Measurements from ENCODE around the gene MAP2K7. TPM values are rescaled to one million over a fixed set of nuclear protein-coding genes. Genes with fewer than 3 reads are reported as not detected.

Gene MAP2K7
- total RNA-seq, 2 experiments from 2014 or later, result 34.9 to 35.7 TPM

DNA sequence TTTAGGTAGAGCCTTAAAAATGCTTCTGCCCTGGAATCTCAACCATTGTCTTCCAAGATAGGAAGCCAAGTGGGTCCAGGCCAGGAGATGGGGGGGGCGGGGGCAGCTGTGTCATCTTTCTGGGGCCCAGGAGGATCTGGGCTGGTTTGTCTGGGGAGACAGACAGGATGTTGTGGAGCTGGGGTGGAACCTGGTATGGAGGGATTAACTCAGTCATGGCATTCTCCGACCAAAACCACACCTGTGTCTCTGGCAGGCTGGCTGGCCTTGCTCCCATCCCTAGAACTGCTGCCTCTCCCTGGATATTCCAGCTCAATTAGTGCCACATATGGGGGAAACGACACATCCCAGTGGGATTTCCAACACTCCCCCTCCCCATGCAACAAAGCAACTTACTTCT, 2.7 kb upstream of the MAP2K7 start:
- ChIA-PET CTCF (interaction anchor here (1.3 to 1.6 kb wide), 2 partner anchors 32 to 44 kb away, joined by 5 to 6 read pairs; no protein-coding TSS in a partner anchor), POLR2A (no interaction called here)

DNA sequence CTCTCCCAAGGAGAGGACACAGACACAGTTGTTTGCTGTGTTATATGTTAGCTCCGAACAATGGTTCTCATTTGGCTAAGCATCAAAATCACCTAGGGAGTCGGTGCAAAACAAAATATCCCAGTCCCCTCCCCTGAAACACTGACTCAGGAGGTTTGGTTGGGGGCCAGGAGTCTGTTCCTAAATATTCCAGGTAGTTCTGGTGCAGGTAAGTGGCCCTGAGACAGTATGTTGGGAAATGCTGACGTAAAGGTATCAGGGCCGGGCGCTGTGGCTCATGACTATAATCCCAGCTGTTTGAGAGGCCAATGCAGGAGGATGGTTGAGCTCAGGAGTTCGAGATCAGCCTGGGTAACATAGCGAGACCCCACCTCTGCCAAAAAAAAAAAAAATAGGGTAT, 2.3 kb upstream of the MAP2K7 start:
- POLR2A ChIA-PET, result no interaction called here
- CTCF ChIA-PET, result interaction anchor here (1.3 to 1.6 kb wide), 2 partner anchors 32 to 43 kb away, joined by 5 to 6 read pairs; no protein-coding TSS in a partner anchor

DNA sequence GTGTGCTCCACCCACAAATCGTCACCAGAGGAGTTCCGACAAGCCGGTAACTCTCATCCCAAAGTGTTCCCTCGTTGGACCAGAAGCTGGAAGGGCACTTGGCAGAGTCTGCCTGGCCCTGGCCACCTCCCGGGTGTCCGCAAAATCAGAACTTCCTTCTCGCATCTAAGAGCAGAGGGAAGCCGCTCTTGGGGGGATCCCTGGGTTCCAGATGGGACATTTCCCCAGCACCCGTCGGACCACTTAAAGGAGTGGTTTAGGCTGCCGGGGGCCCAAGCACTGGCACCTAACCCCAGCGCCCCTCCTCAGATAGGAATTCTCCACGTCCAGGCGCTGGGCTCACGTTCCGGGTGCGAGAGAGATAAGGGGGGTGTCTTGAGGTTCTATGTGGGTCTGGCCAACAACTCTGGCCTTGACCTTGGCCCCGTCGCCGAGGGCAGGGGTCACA, 857 bp upstream of the MAP2K7 start:
- ChIA-PET POLR2A (interaction anchor here (0.5 to 1.5 kb wide), 2 partner anchors 18 to 1598 kb away, joined by 3 to 11 read pairs; partner anchors contain the start of gene SNAPC2), CTCF (interaction anchor here (1.0 to 1.6 kb wide), 6 partner anchors 9 to 222 kb away, joined by 3 to 24 read pairs (median 5); partner anchors contain the start of genes SNAPC2, TIMM44 and TRAPPC5)

DNA sequence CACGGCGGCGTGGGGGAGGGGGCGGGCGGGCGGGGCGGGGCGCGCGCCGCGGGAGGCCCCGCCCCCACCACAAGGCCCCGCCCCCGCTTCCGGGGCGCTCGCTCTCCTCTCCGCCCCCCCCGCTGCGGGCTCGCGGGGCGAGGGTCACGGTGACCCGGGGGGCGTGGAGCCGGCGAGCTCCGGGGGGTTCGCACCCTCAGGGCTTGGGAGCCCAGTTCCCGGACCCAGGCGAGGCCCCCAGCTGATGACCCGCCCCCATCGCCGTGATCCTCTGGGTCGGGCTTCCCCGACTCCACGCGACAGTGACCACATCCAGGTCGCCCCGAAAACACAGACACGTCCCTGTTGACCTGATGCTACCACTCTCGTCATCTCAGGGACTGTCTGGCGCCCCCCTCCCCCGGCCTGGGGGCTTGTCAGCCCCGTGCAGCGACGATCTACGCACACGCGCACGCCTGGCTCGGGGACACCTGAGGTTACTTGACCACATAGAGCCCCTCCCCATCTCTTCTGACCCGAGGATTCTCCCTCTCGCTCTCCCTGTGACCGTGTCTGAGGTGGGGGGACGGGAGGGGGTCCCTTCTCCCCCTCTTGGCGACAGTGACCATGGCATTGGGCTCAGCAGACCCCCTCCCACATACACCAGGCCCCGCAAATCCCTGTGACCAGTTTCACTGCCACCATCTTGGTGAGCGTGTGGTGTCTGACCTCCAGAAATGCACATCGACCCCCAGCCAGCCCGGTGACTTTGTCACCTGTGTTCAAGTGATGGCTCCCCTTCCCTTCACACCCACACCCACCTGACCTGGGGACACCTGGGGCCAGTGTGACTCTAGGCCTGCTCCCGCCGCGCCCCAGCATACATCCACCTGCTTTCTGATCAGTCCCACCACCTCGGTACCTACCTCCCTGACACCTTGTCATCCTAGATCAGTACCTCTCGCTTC, 670 bp downstream of the MAP2K7 start:
- ChIA-PET POLR2A (interaction anchor here (1.5 kb wide), 1 partner anchor 16 kb away, joined by 11 read pairs; the partner anchor contains the start of gene SNAPC2), CTCF (interaction anchor here (0.7 to 1.5 kb wide), 7 partner anchors 13 to 224 kb away, joined by 3 to 24 read pairs (median 4); partner anchors contain the start of genes SNAPC2, TIMM44 and TRAPPC5)

DNA sequence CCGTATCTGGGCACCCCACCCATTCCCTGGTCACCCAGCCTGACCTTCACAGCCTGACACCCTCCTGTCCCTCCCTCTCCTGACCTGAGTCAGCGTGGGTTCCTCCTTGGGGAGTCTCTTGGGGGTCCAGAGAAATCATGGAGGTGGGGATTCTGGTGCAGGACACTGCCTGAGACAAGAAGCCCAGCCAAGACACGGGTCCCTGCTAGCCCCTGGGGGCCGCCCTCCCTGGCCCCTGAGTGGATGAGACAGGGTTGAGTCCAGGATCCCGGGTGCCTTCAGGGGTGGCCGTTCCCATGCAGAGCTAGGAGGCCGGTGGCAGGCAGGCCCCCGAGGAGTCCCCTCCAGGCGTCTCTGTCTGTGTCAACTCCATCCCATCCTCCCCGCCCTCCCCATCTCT, 1.6 kb downstream of the MAP2K7 start:
- ChIA-PET CTCF (no interaction called here), POLR2A (no interaction called here)

DNA sequence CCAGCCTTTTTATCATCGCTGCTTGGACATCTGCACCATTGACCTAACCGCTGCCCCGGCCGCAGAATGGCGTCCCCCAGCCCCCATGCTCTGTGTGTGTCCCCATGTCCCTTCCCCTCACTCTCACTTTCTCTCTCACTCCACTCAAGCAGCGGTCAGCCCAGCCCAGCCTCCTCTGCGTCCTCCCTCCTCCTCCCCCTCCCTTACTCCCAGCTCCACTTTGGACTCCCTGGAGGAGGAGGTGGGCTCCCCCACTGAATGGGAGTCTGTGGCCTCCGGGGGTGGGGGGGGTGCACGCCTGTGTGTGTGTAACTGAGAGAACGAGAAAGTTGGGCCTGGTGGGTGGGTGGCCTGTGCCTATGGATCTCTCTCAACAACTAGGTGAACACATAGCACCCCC, 2.2 kb downstream of the MAP2K7 start:
- ChIA-PET CTCF (no interaction called here), POLR2A (interaction anchor here (1.1 kb wide), 1 partner anchor 372 kb away, joined by 3 read pairs; no protein-coding TSS in a partner anchor)

DNA sequence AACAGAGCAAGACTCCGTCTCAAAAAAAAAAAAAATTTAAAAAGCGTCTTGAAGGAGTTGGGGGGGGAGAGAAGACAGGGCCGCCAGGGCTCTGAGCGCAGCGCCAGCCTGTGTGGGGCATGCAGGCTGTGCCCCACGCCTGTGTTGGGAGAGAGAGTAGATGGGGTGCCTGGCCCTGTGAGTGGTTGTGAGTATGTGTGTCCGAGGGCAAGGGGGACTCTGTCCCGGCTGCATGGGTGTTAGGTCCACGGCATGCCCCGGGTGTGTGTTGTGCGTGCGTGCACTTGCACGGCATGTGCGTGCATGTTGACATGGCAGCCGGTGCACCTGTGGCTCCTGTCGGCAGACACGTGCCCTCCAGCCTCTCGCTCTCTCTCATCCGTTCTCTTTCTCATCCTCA, 3.4 kb downstream of the MAP2K7 start:
- POLR2A ChIA-PET, result interaction anchor here (0.9 kb wide), 1 partner anchor 28 kb away, joined by 3 read pairs; no protein-coding TSS in a partner anchor
- CTCF ChIA-PET, result no interaction called here

DNA sequence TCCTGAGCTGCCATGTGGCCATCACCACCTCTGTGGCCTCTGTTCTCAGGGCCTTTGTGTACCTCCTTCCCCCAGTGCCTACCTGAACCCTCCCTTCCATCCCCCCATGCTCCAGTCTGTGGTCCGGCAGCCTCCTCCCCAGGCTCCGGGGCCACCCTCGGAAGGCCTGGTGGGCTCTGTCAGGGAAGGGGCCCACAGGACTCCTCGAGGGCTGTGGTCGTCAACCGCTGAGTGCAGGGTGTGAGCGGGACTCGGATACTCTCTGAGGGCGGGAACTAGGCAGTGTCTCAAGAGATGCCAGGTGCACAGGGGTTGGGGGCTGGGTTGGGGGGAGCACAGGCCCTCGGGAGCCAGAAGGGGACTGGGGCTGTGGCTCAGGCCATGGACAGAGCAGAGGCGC, 3.9 kb downstream of the MAP2K7 start:
- POLR2A ChIA-PET, result no interaction called here
- CTCF ChIA-PET, result interaction anchor here (2.0 kb wide), 1 partner anchor 10 kb away, joined by 8 read pairs; no protein-coding TSS in a partner anchor

DNA sequence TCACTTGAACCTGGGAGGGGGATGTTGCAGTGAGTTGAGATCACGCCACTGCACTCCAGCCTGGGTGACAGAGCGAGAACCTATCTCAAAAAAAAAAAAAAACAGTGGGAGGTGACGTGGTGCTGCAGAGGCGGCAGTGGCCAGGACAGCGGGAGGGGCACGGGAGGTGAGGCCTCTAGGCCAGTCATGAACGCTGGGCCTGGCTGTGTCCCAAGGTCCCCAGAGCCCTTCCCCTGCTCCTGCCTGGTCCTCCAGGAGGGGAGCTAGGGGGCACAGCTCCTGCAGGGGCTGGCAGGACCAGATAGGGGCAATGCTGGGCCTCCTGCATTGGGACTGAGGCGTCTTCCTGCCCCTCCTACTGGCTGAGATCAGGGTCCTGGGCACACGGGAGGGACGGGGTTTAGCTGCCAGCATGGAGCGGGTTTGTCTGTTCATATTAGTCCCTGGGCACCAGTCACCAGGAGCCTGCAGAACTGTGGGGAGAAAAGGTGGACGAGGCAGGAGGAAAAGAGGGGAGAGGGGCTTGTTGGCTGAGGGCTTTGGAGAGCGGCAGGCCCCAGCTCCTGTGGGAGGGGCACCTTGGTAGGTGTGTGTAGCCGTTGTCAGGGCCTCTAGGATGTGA, 4.5 kb downstream of the MAP2K7 start:
- POLR2A ChIA-PET, result no interaction called here
- CTCF ChIA-PET, result interaction anchor here (1.4 to 2.0 kb wide), 2 partner anchors 9 to 39 kb away, joined by 5 to 8 read pairs; no protein-coding TSS in a partner anchor

DNA sequence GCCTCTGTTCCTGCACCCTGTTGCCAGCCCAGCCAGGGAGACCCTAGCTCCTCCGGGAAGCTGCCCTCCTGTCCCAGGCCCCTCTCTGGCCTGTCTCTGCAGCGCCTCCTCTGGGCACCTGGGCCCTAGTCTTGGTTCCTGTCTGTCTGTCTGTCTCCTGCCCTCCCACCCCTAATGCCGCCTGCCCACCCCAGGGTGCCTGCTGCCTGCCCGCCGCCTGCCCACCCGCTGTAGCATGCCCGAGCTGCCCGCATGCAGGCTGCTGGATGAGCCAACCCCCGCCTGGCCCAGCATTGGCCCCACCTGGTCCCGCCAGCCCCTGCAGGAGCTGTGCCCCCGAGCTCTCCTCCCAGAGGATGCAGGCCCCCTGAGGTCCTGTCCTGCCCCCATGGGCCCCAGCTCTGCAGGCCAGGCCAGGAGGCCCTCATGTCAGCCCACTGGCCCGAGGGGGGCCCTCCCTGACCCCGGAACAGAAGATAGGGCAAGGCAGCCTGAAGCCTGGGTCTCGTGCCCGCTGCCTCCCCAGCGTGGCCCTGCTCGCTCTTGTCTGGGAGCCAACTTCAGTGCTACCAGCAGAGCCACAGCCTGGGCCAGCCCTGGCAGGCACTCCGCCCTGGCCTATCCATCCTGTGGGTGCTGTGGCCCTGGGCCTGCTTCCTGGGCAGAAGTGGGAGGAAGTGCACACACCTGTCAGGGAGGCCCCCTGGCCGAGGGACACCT, 5.2 kb downstream of the MAP2K7 start:
- CTCF ChIA-PET, result interaction anchor here (1.4 to 2.0 kb wide), 2 partner anchors 9 to 40 kb away, joined by 5 to 8 read pairs; no protein-coding TSS in a partner anchor
- POLR2A ChIA-PET, result no interaction called here

DNA sequence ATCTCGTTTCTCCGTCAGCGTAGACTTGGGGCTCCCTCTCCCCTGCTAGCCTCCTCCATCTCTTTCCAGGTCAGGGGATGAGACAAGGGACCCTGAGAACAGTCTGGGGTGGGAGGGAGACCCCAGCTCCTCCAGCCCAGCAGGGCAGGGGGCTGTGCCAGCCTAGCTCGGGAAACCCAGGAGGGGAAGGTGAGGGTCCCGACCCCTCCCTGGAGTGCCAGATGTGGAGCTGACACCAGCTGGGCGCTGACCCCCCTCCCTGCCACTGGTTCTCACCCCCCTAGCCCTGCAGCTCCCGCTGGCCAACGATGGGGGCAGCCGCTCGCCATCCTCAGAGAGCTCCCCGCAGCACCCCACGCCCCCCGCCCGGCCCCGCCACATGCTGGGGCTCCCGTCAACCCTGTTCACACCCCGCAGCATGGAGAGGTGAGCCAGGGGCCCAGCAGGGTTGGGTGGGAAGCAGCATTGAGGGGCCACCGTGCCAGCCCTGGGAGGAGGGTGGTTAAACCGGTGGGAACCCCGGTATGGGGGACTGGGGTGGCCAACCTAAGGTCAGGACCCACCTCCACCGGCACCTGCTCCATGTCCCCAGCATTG, 5.9 kb downstream of the MAP2K7 start:
- CTCF ChIA-PET, result interaction anchor here (1.4 to 2.0 kb wide), 2 partner anchors 8 to 40 kb away, joined by 5 to 8 read pairs; no protein-coding TSS in a partner anchor

DNA sequence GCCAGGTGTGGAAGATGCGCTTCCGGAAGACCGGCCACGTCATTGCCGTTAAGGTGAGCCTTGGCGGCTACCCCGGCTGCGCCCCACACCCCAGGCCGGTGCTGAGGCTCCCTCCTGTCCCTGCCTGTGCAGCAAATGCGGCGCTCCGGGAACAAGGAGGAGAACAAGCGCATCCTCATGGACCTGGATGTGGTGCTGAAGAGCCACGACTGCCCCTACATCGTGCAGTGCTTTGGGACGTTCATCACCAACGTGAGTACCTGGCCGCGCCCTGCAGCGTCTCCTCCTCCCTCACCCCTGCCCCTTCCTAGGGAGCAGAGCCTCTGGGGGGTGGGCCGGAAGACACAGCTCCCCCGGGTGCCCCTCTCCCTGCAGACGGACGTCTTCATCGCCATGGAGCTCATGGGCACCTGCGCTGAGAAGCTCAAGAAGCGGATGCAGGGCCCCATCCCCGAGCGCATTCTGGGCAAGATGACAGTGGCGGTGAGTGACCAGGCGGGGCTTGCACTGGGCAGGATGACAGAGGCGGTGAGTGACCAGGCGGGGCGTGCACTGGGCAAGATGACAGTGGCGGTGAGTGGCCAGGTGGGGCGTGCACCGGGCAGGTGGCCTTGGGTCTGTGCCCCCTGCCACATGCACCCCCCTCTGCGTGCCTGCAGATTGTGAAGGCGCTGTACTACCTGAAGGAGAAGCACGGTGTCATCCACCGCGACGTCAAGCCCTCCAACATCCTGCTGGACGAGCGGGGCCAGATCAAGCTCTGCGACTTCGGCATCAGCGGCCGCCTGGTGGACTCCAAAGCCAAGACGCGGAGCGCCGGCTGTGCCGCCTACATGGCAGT, 6.9 kb downstream of the MAP2K7 start:
- ChIA-PET CTCF (no interaction called here), POLR2A (no interaction called here)

More for the DNA sequence above, 5.9 kb downstream of the MAP2K7 start:
- POLR2A ChIA-PET, result no interaction called here

DNA sequence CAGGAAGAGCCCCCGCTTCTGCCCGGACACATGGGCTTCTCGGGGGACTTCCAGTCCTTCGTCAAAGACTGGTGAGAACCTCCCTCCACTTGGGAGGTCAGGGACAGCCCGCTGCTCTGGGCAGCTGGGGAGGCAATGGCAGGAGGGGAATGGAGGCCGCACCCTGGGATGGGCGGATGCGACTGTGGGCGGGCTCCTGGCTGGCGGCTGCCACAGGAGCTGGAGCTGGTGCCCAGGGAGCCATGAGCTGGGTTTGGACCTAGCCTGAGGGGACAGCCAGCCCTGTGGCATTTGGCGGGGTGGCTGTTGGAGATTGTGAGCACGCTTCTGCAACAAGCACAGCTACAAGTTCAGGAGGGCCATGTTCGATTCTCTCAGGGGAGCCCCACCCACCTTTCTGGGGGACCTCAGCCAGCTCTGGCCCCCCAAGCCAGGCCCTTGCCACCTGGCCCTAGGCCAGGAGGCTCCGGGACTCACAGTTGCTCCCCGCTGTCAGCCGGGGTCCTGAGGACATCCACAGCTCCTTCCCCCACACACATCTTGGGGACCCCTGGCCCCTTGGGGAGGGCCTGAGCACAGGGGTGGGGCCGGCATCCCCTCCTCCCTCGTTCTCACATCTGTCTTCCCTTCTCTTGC, 7.9 kb downstream of the MAP2K7 start:
- ChIA-PET CTCF (interaction anchor here (1.0 kb wide), 1 partner anchor 9 kb away, joined by 3 read pairs; no protein-coding TSS in a partner anchor), POLR2A (no interaction called here)

DNA sequence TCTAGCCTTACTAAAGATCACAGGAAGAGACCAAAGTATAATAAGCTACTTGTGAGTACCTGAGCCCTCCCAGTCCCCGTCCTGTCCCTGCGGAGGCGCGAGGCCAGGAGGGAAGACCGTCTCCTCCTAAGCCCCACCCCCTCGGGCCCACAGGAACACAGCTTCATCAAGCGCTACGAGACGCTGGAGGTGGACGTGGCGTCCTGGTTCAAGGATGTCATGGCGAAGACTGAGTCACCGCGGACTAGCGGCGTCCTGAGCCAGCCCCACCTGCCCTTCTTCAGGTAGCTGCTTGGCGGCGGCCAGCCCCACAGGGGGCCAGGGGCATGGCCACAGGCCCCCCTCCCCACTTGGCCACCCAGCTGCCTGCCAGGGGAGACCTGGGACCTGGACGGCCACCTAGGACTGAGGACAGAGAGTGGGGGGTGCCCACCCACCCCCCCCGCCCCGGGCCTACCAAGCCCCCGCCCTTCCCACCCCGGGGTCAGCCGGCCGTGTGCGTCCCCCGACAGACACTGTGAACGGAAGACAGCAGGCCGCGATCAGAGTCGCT, 8.5 kb downstream of the MAP2K7 start:
- CTCF ChIA-PET, result interaction anchor here (1.0 kb wide), 1 partner anchor 10 kb away, joined by 3 read pairs; no protein-coding TSS in a partner anchor
- POLR2A ChIA-PET, result no interaction called here

DNA sequence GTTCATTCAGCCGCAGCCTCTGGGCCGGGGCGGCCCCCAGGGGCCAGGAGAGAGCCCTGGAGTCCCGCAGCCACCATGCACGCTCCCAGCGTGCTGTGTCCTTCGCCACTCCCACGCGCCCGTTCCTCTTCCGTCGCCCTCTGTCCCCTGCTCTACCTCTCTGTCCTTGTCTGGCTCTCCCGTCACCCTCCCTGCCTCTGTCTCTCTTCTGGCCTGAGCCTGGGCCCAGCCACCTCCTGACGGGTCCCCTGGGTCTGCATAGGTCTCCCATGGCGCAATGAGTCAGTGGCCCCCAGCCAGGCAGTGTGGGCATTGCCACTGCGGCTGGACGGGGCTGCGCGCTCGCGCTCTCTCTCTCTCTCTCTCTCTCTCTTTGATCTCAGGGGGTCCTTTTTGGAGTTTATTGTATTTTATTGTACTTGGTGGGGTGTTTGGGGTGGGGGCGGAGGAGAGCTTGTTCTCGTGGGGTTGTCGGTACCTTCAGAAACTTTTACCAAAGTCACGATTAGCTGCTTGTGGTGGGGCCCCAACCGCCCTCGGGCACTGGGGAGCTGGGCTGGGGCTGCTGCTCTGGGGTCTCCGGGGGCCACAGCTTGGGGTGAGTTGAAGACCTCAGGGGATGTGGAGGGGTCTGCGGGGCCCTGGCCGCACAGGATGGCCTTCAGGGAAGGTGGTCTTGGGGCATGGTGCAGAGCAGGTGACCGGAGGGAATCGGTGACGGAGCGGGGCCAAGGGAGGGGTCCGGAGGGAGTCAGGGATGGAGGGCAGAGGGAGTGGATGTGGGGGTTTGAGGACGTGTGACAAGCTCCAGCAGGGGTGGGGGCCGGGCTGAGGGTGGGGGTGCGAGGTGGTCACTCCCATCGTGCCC, 9.3 kb downstream of the MAP2K7 start:
- POLR2A ChIA-PET, result no interaction called here
- CTCF ChIA-PET, result interaction anchor here (0.7 kb wide), 1 partner anchor 17 kb away, joined by 3 read pairs; no protein-coding TSS in a partner anchor

DNA sequence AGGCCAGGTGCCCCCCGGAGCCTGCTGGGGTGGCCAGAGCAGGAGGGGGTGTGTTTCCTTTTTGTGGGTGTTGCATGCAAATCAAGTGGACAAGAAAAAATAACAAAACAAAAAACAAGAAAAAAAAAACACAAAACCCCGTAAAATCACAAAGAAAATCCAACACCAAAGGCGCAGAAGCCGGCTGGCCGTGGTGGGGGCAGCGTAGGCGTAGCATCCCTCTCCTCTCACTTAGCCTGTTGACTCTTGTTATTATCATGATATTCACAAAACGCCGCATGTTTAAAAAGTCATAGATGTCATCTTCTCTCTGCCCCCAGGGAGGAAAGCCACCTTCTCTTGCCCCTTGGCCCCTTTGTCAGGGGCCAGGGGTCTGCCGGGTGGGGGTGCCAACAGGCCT, 10.0 kb downstream of the MAP2K7 start:
- ChIA-PET POLR2A (no interaction called here), CTCF (interaction anchor here (0.7 kb wide), 1 partner anchor 16 kb away, joined by 3 read pairs; no protein-coding TSS in a partner anchor)

Data from activated CD8-positive, alpha-beta memory T cell treated with anti-CD3 and anti-CD28 coated beads for 36 hours (primary cell).